ENCODE measurements around the gene TADA2B. TPM values are rescaled to one million over a fixed set of nuclear protein-coding genes. Genes with fewer than 3 reads are reported as not detected.
A peak's percentile ranks its signal among the peaks of the same experiment; 100 is the strongest.
"Not testable (repeated sequence)": the region's sequence is repeated elsewhere in the genome, so short reads cannot be mapped to it uniquely, and the experiment has no call there.

TADA2B gene
- total and polyA plus RNA-seq, 11 donors, result 15.3 to 40.2 (median 30.8) TPM

GRCh38 chr4:7094916-7095315 lies 51.7 kb downstream of the TADA2B start:
- DNase-seq (no peak), ATAC-seq (no peak)
- Histone ChIP-seq H3K4me1 (no peaks in the 10 kb centered on the region), H3K4me3 (no peak overlapping the region), H3K27ac (no peak overlapping the region), H3K36me3 (no peaks in the 10 kb centered on the region), H3K27me3 (no peaks in the 10 kb centered on the region), H3K9me3 (no peaks in the 10 kb centered on the region)
- 83 to 92% (median 88%) methylated on average over 10 of the region's 10 CpGs for WGBS, 4 donors
- TF ChIP-seq CTCF (IDR thresholded peaks at IDR 0.05), result no peak
- intact Hi-C loops (cut with DNase I), result no loop called here

- Histone ChIP-seq H3K4me1 (no peaks in the 10 kb centered on the region), H3K9me3 (no peaks in the 10 kb centered on the region), H3K36me3 (no peaks in the 10 kb centered on the region), H3K27ac (no peak overlapping the region), H3K27me3 (no peaks in the 10 kb centered on the region), H3K4me3 (no peak overlapping the region)
- TF ChIP-seq POLR2A (IDR thresholded peaks at IDR 0.05), result no peak
- TF ChIP-seq CTCF (IDR thresholded peaks at IDR 0.05), result no peak
- DNase-seq (no peak), ATAC-seq (no peak)
- intact Hi-C loops (cut with DNase I), result no loop called here
- WGBS, 4 donors, result 87 to 92% (median 88%) methylated on average over 15 to 16 of the region's 16 CpGs
Observed at GRCh38 chr4:7095611-7096155, 52.5 kb downstream of the TADA2B start.

- no peak overlapping the region for H3K27ac ChIP-seq
- ATAC-seq, result no peak
- DNase-seq, result no peak
- no peaks in the 10 kb centered on the region for H3K27me3 ChIP-seq
- H3K9me3 ChIP-seq, result no peaks in the 10 kb centered on the region
- WGBS, 4 donors, result 87 to 91% (median 88%) methylated on average over 7 of the region's 7 CpGs
- no peak for TF ChIP-seq POLR2A (IDR thresholded peaks at IDR 0.05)
- TF ChIP-seq CTCF (IDR thresholded peaks at IDR 0.05), result no peak
- intact Hi-C loops (cut with DNase I), result no loop called here
- no peaks in the 10 kb centered on the region for H3K36me3 ChIP-seq
- H3K4me3 ChIP-seq, result no peak overlapping the region
- H3K4me1 ChIP-seq, result peaks cover 0 to under 1% (median 0%) of the 10 kb centered on the region in 12 donors
Observed at GRCh38 chr4:7096236-7096635, 53.1 kb downstream of the TADA2B start.

GRCh38 chr4:7101692-7102515 lies 58.7 kb downstream of the TADA2B start:
- no peaks in the 10 kb centered on the region for H3K9me3 ChIP-seq
- peak overlapping the region in 6 of 12 donors; percentile 72 to 90 (median 88) for H3K27ac ChIP-seq
- no peaks in the 10 kb centered on the region for H3K36me3 ChIP-seq
- no peaks in the 10 kb centered on the region for H3K27me3 ChIP-seq
- peak; percentile 68 to 89 (median 75) for DNase-seq
- H3K4me3 ChIP-seq, result peak overlapping the region in 11 of 12 donors; percentile 54 to 75 (median 66)
- TF ChIP-seq POLR2A (IDR thresholded peaks at IDR 0.05) (no peak), CTCF (IDR thresholded peaks at IDR 0.05) (peak; percentile 56 to 88 (median 73))
- intact Hi-C loops (cut with DNase I), result loop anchor here in 5 of 10 donors (2.0 to 5.0 kb wide), 4 partner anchors 55 to 90 kb away; partner anchors contain the start of genes SORCS2 (in 1 of the 5) and TADA2B (in 1 of the 5)
- H3K4me1 ChIP-seq, result peaks cover 0 to 28% (median 16%) of the 10 kb centered on the region in 12 donors
- ATAC-seq, result peak; percentile 70 to 79 (median 76)
- WGBS, 4 donors, result 21 to 24% (median 22%) methylated on average over 22 to 24 of the region's 24 CpGs

GRCh38 chr4:7102516-7102909 lies 59.3 kb downstream of the TADA2B start:
- not testable (repeated sequence) for H3K27me3 ChIP-seq, H3K9me3 ChIP-seq, DNase-seq, H3K36me3 ChIP-seq, ATAC-seq
- WGBS, 4 donors, result 63 to 68% (median 66%) methylated on average over 12 of the region's 12 CpGs
- peak overlapping the region; percentile 49 to 75 (median 66) for H3K4me3 ChIP-seq
- peak overlapping the region; percentile 43 to 90 (median 87) for H3K27ac ChIP-seq
- peaks cover 0 to 28% (median 16%) of the 10 kb centered on the region in 12 donors for H3K4me1 ChIP-seq
- intact Hi-C loops (cut with DNase I), result loop anchor here in 5 of 10 donors (2.0 to 5.0 kb wide), 4 partner anchors 54 to 90 kb away; partner anchors contain the start of genes SORCS2 (in 1 of the 5) and TADA2B (in 1 of the 5)
